IMR-90 (cell line): ENCODE measurements around the gene TES. TPM values are rescaled to one million over a fixed set of nuclear protein-coding genes. Genes with fewer than 3 reads are reported as not detected.
A peak's percentile ranks its signal among the peaks of the same experiment; 100 is the strongest.

Experiments
- ATAC-seq: fragments of 200-7000 bp; cut with Tn5 transposase; 2 replicates; pipeline ENCODE4 v1.9.1; 2020; ENCODE audit warnings: low read depth, mild to moderate bottlenecking, moderate library complexity
- BruUV-seq: library from RNA; stranded (reverse); fragments of 400-500 nt; replicated peaks from 2 replicates; lab custom pipeline; 2021; lab: Mats Ljungman, UMichigan
- CTCF ChIA-PET: fragments of 300-600 bp; formaldehyde crosslinking; extraction: SDS; loops from one replicate; lab custom pipeline; 2021; ENCODE audit warnings: antibody characterized with exemption; lab: Yijun Ruan, JAX
- POLR2A ChIA-PET: fragments of 300-600 bp; sonication (Branson Sonifier 250); formaldehyde crosslinking; loops from one replicate; lab custom pipeline; 2022; ENCODE audit warnings: antibody characterized with exemption; ENCODE audit not compliant: unreplicated experiment; lab: Charles Lee
- DNase-seq: peaks from one replicate; pipeline ENCODE4 v3.0.0; 2013
- H2AFZ ChIP-seq: replicated peaks from 2 replicates; pipeline ENCODE3; 2013; ENCODE audit warnings: low read length, mild to moderate bottlenecking; ENCODE audit not compliant: poor library complexity
- H2AK5ac ChIP-seq: 2 replicates; pipeline ENCODE4 v1.6.1; 2013; ENCODE audit warnings: low read depth, low read length, inconsistent platforms
- H2AK9ac ChIP-seq: replicated peaks from 2 replicates; pipeline ENCODE3; 2013; ENCODE audit warnings: mild to moderate bottlenecking, low read depth, low read length, moderate library complexity; ENCODE audit not compliant: poor library complexity
- H2BK120ac ChIP-seq: 2 replicates; pipeline ENCODE4 v1.6.1; 2013; ENCODE audit warnings: low read depth, low read length, inconsistent platforms
- H2BK15ac ChIP-seq: 3 replicates; pipeline ENCODE4 v1.6.1; 2013; ENCODE audit warnings: low read depth, low read length, inconsistent platforms
- H2BK20ac ChIP-seq: 2 replicates; pipeline ENCODE4 v1.6.1; 2013; ENCODE audit warnings: low read depth, mild to moderate bottlenecking, inconsistent platforms, low read length, moderate library complexity
- H2BK5ac ChIP-seq: 2 replicates; pipeline ENCODE4 v1.6.1; 2013; ENCODE audit warnings: mild to moderate bottlenecking, low read depth, low read length, inconsistent platforms; ENCODE audit not compliant: poor library complexity, severe bottlenecking
- H3K14ac ChIP-seq: replicated peaks from 2 replicates; pipeline ENCODE4 v1.6.1; 2013; ENCODE audit warnings: low read depth, low read length, inconsistent platforms
- H3K18ac ChIP-seq: 2 replicates; pipeline ENCODE4 v1.6.1; 2013; ENCODE audit warnings: low read depth, low read length, control low read depth
- H3K23ac ChIP-seq: 2 replicates; pipeline ENCODE4 v1.6.1; 2013; ENCODE audit warnings: low read depth, low read length, inconsistent platforms
- H3K27ac ChIP-seq: 2 replicates; pipeline ENCODE4 v1.5.1; 2013; ENCODE audit warnings: mild to moderate bottlenecking, control low read depth, low read length; ENCODE audit not compliant: insufficient read depth
- H3K27me3 ChIP-seq: 2 replicates; pipeline ENCODE4 v1.6.1; 2013; ENCODE audit warnings: low read length; ENCODE audit not compliant: control insufficient read depth, insufficient read depth
- H3K36me3 ChIP-seq: 2 replicates; pipeline ENCODE4 v1.6.1; 2013; ENCODE audit warnings: low read length, mixed read lengths; ENCODE audit not compliant: control insufficient read depth, insufficient read depth
- H3K4ac ChIP-seq: 2 replicates; pipeline ENCODE4 v1.6.1; 2013; ENCODE audit warnings: low read depth, low read length, inconsistent platforms
- H3K4me1 ChIP-seq: 2 replicates; pipeline ENCODE4 v1.6.1; 2013; ENCODE audit warnings: low read length, mixed read lengths; ENCODE audit not compliant: control insufficient read depth, insufficient read depth
- H3K4me2 ChIP-seq: 2 replicates; pipeline ENCODE4 v1.6.1; 2013; ENCODE audit warnings: low read depth, mild to moderate bottlenecking, control low read depth, low read length, moderate library complexity
- H3K4me3 ChIP-seq: 2 replicates; pipeline ENCODE4 v1.5.1; 2013; ENCODE audit warnings: low read depth, mild to moderate bottlenecking, control low read depth, low read length, moderate library complexity; ENCODE audit not compliant: insufficient read depth
- H3K56ac ChIP-seq: 2 replicates; pipeline ENCODE4 v1.6.1; 2013; ENCODE audit warnings: low read length, inconsistent platforms; ENCODE audit not compliant: insufficient read depth; ENCODE audit errors: extremely low read depth
- H3K79me1 ChIP-seq, 2 experiments: 2 replicates each; pipeline ENCODE4 v1.6.1; 2013; ENCODE audit warnings: low read length in 2 of 2, inconsistent platforms in 1 of 2, low read depth in 1 of 2
- H3K9ac ChIP-seq: 2 replicates; pipeline ENCODE4 v1.6.1; 2013; ENCODE audit warnings: low read depth, low read length, control low read depth
- H3K9me1 ChIP-seq: 2 replicates; pipeline ENCODE4 v1.6.1; 2013; ENCODE audit warnings: low read length, inconsistent platforms; ENCODE audit not compliant: insufficient read depth
- H3K9me3 ChIP-seq: 2 replicates; pipeline ENCODE4 v1.6.1; 2013; ENCODE audit warnings: low read length; ENCODE audit not compliant: control insufficient read depth, insufficient read depth
- H4K20me1 ChIP-seq: 2 replicates; pipeline ENCODE4 v1.6.1; 2013; ENCODE audit warnings: low read length, inconsistent platforms; ENCODE audit not compliant: insufficient read depth
- H4K5ac ChIP-seq: 2 replicates; pipeline ENCODE4 v1.6.1; 2013; ENCODE audit warnings: mild to moderate bottlenecking, low read depth, low read length, control low read depth
- H4K8ac ChIP-seq, 2 experiments: 2 replicates each; pipeline ENCODE4 v1.6.1; 2013; ENCODE audit warnings: low read depth in 2 of 2, low read length in 2 of 2, control low read depth in 1 of 2, inconsistent platforms in 1 of 2
- H4K91ac ChIP-seq: 2 replicates; pipeline ENCODE4 v1.6.1; 2013; ENCODE audit warnings: low read depth, low read length, inconsistent platforms; ENCODE audit not compliant: insufficient read depth
- MAFK ChIP-seq: IDR thresholded peaks from 2 replicates; pipeline ENCODE4 v1.6.1; 2012; ENCODE audit warnings: low read depth, low read length, improper control_type of control experiment
- NFE2L2 ChIP-seq: fragments of 150-350 bp; IDR thresholded peaks from 2 replicates; pipeline ENCODE4 v1.6.1; 2016; ENCODE audit warnings: low read depth, mild to moderate bottlenecking, low read length
- RFX5 ChIP-seq: IDR thresholded peaks from 2 replicates; pipeline ENCODE4 v1.8.0; 2012; ENCODE audit warnings: low read depth, mild to moderate bottlenecking, low read length, moderate library complexity
- WGBS, 2 experiments: methylation state at CpG; one replicate each; pipeline versions ENCODE4 v1.1.5 to v1.1.7; 2013; ENCODE audit warnings: missing lambda C conversion rate in 2 of 2; ENCODE audit not compliant: insufficient read length in 1 of 2; ENCODE audit errors: extremely low coverage in 2 of 2; 5-methylcytosine and 5-hydroxymethylcytosine counted together
- dilution Hi-C: fragments of 300-500 bp; cut with HindIII; formaldehyde crosslinking; loops from one replicate; pipeline ENCODE4 v1.14.3; 2018; ENCODE audit warnings: low sequenced_read_pairs; ENCODE audit not compliant: unreplicated experiment
- in situ Hi-C: fragments of 300-500 bp; cut with MboI; formaldehyde crosslinking; loops from 3 replicates; pipeline ENCODE4 v1.14.3; 2019; ENCODE audit warnings: low sequenced_read_pairs, inconsistent platforms, mixed read lengths
- intact Hi-C: fragments of 100-400 bp; cut with micrococcal nuclease; formaldehyde crosslinking; loops from 2 replicates; pipeline ENCODE4 v1.10.0; 2022
- polyA plus RNA-seq, 3 experiments: library from polyadenylated mRNA; depleted of rRNA; stranded (reverse); fragments of >200 nt; gene quantifications; 2 replicates each; pipeline ENCODE4 v1.2.3, GENCODE V29; 2012; ENCODE audit warnings: low replicate concordance in 1 of 3
- total RNA-seq: library from RNA; depleted of rRNA; stranded (reverse); fragments of >200 nt; gene quantifications from 2 replicates; pipeline ENCODE4 v1.2.3, GENCODE V29; 2012

The TES gene
- total and polyA plus RNA-seq, 2 of the 4 experiments (the other 2 are of a cell fraction), result 54.0 to 83.3 TPM

DNA sequence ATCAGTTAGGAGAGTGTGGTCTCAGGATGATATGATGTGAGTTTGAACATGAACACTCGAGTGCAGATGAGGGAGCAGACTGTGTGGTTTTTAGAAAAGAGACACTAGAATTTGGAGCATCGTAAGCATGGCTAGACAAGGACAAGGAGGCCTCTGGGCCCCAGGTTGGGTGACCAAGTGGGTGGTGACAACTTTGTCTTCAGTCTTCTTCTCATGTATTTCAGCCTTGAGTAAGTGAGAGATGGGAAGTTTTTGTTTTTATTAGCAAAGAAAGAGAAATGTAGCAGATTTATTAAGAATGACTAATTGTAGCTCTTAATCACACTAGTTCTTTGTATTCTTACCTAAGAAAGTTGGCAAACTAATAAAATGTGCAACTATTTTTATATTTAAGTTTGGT is 16.3 kb downstream of the TES start:
- ATAC-seq (no peak), DNase-seq (peak; percentile 7)
- H4K91ac ChIP-seq, result 0 out of 2 replicates have a peak overlapping the region, but pooled peaks have one; percentile 2
- H2BK5ac ChIP-seq, result peak overlapping the region; percentile 9
- H3K9me1 ChIP-seq, result peaks cover 13% of the 10 kb centered on the region
- peaks cover 29 to 43% of the 10 kb centered on the region in 2 experiments for H3K79me1 ChIP-seq
- peak overlapping the region; percentile 46 for H3K14ac ChIP-seq
- peak overlapping the region; percentile 79; the same call in 1 of the 2 replicates for H3K18ac ChIP-seq
- H3K4me1 ChIP-seq, result peaks cover 22% of the 10 kb centered on the region
- in situ Hi-C loops, result no loop called here
- H2BK20ac ChIP-seq, result peak overlapping the region; percentile 18
- no peak overlapping the region; the same call in 1 of the 2 replicates for H4K5ac ChIP-seq
- no peaks in the 10 kb centered on the region for H3K9me3 ChIP-seq
- intact Hi-C loops, result no loop called here
- no peak for TF ChIP-seq RFX5
- TF ChIP-seq MAFK, result no peak
- no peak for TF ChIP-seq NFE2L2
- no peak overlapping the region for H3K4me2 ChIP-seq
- peak overlapping the region; percentile 11; the same call in 1 of the 2 replicates for H3K23ac ChIP-seq
- no peak overlapping the region for H2AK9ac ChIP-seq
- H3K27me3 ChIP-seq, result no peaks in the 10 kb centered on the region
- peak overlapping the region; percentile 24 for H3K4ac ChIP-seq
- H3K4me3 ChIP-seq, result no peak overlapping the region
- no peak overlapping the region for H3K56ac ChIP-seq
- H2AK5ac ChIP-seq, result peak overlapping the region; percentile 20; the same call in 1 of the 2 replicates
- no peaks in the 10 kb centered on the region for H4K20me1 ChIP-seq
- no peak overlapping the region for H2AFZ ChIP-seq
- no peaks in the 10 kb centered on the region for H3K36me3 ChIP-seq
- dilution Hi-C loops, result no loop called here
- POLR2A ChIA-PET, result interaction anchor here (0.6 kb wide), 2 partner anchors 321 to 333 kb away, joined by 4 read pairs; no protein-coding TSS in a partner anchor
- H3K27ac ChIP-seq, result no peak overlapping the region
- no peak overlapping the region for H3K9ac ChIP-seq
- peak overlapping the region; percentile 23 for H2BK120ac ChIP-seq
- CTCF ChIA-PET, result no interaction called here
- WGBS, 2 experiments, result no CpG with 5 or more reads among the region's 2 CpGs
- no TSS peak for BruUV-seq
- peak overlapping the region in 1 of 2 experiments; percentile 6; a peak in 1 of 4 replicates for H4K8ac ChIP-seq
- no peak overlapping the region for H2BK15ac ChIP-seq
